ENCODE results near the gene BRWD1.

Gene BRWD1

DNA sequence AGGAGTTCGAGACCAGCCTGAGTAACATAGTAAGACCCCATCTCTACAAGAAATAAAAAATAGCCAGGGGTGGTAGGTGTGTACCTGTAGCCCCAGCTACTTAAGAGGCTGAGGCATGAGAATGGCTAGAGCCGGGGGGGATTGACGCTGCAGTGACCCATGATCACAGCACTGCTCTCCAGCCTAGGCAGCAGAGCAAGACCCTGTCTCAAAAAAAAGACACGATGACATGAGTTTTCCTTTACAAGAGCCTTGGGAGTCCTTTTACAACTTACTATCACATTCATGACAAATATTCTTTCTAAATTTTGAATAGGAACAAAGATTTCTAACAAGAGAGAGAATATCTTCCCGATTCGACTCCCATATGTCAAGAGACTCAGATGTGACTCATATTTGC, 3.3 kb upstream of the BRWD1 start:
- Histone ChIP-seq H3K27ac (ENCODE audit: low read depth, low read length) (no peak overlapping the region), H3K36me3 (ENCODE audit: control insufficient read depth in 1 of 2, insufficient read depth in 2 of 2, low read length in 2 of 2) (no peaks in the 10 kb centered on the region), H3K27me3 (ENCODE audit: control insufficient read depth in 1 of 2, insufficient read depth in 2 of 2, low read length in 2 of 2) (no peaks in the 10 kb centered on the region), H3K9ac (ENCODE audit: low read depth in 1 of 2, low read length in 2 of 2) (no peak overlapping the region), H3K4me1 (ENCODE audit: control insufficient read depth in 1 of 2, insufficient read depth in 2 of 2, low read length in 2 of 2) (peaks cover 16 to 25% of the 10 kb centered on the region in 2 donors), H3K4me3 (ENCODE audit: low read depth in 1 of 2, low read length in 2 of 2) (no peak overlapping the region), H3K9me3 (ENCODE audit: control insufficient read depth in 1 of 2, low read length in 2 of 2) (no peaks in the 10 kb centered on the region)

GRCh38 chr21:39315603-39316445, 2.4 kb upstream of the BRWD1 start:
- H3K27ac ChIP-seq (ENCODE audit: low read depth, low read length) = no peak overlapping the region
- no peak overlapping the region for H3K4me3 ChIP-seq (ENCODE audit: low read depth in 1 of 2, low read length in 2 of 2)
- no peaks in the 10 kb centered on the region for H3K27me3 ChIP-seq (ENCODE audit: control insufficient read depth in 1 of 2, insufficient read depth in 2 of 2, low read length in 2 of 2)
- no peaks in the 10 kb centered on the region for H3K9me3 ChIP-seq (ENCODE audit: control insufficient read depth in 1 of 2, low read length in 2 of 2)
- peaks cover 16 to 27% of the 10 kb centered on the region in 2 donors for H3K4me1 ChIP-seq (ENCODE audit: control insufficient read depth in 1 of 2, insufficient read depth in 2 of 2, low read length in 2 of 2)
- no peak overlapping the region for H3K9ac ChIP-seq (ENCODE audit: low read depth in 1 of 2, low read length in 2 of 2)
- H3K36me3 ChIP-seq (ENCODE audit: control insufficient read depth in 1 of 2, insufficient read depth in 2 of 2, low read length in 2 of 2) = peaks cover 0 to 6% of the 10 kb centered on the region in 2 donors

- H3K9ac ChIP-seq (ENCODE audit: low read depth in 1 of 2, low read length in 2 of 2) = peak overlapping the region; percentile 81 to 91
- no peaks in the 10 kb centered on the region for H3K27me3 ChIP-seq (ENCODE audit: control insufficient read depth in 1 of 2, insufficient read depth in 2 of 2, low read length in 2 of 2)
- H3K4me3 ChIP-seq (ENCODE audit: low read depth in 1 of 2, low read length in 2 of 2) = peak overlapping the region; percentile 81 to 93
- no peaks in the 10 kb centered on the region for H3K9me3 ChIP-seq (ENCODE audit: control insufficient read depth in 1 of 2, low read length in 2 of 2)
- H3K4me1 ChIP-seq (ENCODE audit: control insufficient read depth in 1 of 2, insufficient read depth in 2 of 2, low read length in 2 of 2) = peaks cover 16 to 27% of the 10 kb centered on the region in 2 donors
- H3K36me3 ChIP-seq (ENCODE audit: control insufficient read depth in 1 of 2, insufficient read depth in 2 of 2, low read length in 2 of 2) = peaks cover 0 to 10% of the 10 kb centered on the region in 2 donors
- peak overlapping the region; percentile 90 for H3K27ac ChIP-seq (ENCODE audit: low read depth, low read length)
These were observed 953 bp upstream of the BRWD1 start for GRCh38 chr21:39314143-39315027.

DNA sequence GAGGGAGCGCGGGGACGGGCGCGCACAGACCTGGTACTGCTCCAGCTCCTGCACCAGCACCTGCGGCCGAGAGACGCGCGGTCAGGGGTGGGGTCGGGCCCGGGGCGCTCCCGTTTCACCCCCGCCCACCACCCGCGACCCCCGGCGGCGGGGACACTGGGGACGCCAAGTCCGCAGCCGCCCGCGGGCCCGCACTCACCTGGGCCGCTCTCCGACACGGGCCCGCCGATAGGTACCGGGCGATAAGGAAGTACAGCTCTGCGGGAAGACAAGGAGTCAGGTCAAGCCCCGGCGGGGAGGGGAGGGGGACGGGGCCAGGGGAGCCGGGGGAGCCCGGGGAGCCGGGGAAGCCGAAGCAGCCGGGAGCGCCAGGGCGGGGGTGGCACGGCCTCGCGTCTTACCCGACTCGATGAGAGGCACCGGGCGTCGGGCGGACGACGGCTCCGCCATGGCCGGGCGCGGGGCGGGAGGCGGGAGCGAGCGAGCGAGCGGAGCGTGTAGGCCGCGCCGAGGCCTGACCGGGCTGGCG, 326 bp downstream of the BRWD1 start:
- Histone ChIP-seq H3K27ac (ENCODE audit: low read depth, low read length) (peak overlapping the region; percentile 90), H3K27me3 (ENCODE audit: control insufficient read depth in 1 of 2, insufficient read depth in 2 of 2, low read length in 2 of 2) (no peaks in the 10 kb centered on the region), H3K9me3 (ENCODE audit: control insufficient read depth in 1 of 2, low read length in 2 of 2) (no peaks in the 10 kb centered on the region), H3K4me1 (ENCODE audit: control insufficient read depth in 1 of 2, insufficient read depth in 2 of 2, low read length in 2 of 2) (peaks cover 16 to 24% of the 10 kb centered on the region in 2 donors), H3K4me3 (ENCODE audit: low read depth in 1 of 2, low read length in 2 of 2) (peak overlapping the region; percentile 81 to 93), H3K36me3 (ENCODE audit: control insufficient read depth in 1 of 2, insufficient read depth in 2 of 2, low read length in 2 of 2) (peaks cover 0 to 18% of the 10 kb centered on the region in 2 donors), H3K9ac (ENCODE audit: low read depth in 1 of 2, low read length in 2 of 2) (peak overlapping the region; percentile 43 to 44)

DNA sequence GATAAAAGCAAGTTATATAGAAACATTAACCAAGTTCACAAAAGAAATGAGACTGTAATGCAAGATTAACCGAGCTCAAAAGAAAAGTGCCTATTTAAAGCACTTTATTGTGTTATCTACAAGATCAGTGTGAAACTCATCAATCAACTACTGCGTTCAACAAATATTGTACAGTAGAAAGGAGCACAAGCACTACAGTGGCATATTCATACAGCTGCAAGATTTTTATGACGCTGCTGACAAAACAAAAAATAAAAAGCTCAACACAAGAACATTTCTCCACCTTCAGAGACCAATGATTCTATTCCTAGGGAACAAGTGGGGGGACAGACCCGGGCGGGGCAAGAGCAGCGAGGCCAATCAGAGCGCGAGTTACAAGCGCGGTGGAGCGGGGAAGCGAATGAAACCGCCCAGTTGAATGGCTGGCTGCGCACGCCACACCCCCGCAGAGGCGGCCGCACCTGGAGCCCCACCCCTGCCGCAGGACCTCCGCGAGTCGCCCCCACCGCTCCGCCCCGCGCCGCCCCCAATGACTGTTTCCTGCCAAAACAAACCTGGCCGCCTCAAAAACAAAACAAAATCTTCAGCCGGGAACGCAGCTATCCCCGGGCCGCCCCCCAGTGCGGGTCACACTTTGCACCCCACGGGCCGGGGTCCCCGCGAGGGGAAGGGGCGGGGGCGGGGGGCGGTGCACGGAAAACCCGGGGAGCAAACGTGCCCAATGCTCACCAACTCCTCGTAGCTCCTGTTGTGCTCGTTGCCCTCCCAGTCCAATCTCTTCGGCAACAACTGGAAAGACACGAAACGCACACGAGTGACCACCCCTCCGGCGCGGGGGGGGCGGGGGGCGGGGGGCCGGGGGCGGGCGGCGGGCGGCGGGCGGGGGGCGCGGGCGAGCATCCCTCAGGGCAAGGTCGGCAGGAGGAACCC, 1.1 kb downstream of the BRWD1 start:
- Histone ChIP-seq H3K27me3 (ENCODE audit: control insufficient read depth in 1 of 2, insufficient read depth in 2 of 2, low read length in 2 of 2) (no peaks in the 10 kb centered on the region), H3K36me3 (ENCODE audit: control insufficient read depth in 1 of 2, insufficient read depth in 2 of 2, low read length in 2 of 2) (peaks cover 0 to 23% of the 10 kb centered on the region in 2 donors), H3K4me3 (ENCODE audit: low read depth in 1 of 2, low read length in 2 of 2) (peak overlapping the region; percentile 81 to 93), H3K4me1 (ENCODE audit: control insufficient read depth in 1 of 2, insufficient read depth in 2 of 2, low read length in 2 of 2) (peaks cover 10 to 17% of the 10 kb centered on the region in 2 donors), H3K27ac (ENCODE audit: low read depth, low read length) (peak overlapping the region; percentile 90), H3K9me3 (ENCODE audit: control insufficient read depth in 1 of 2, low read length in 2 of 2) (no peaks in the 10 kb centered on the region), H3K9ac (ENCODE audit: low read depth in 1 of 2, low read length in 2 of 2) (peak overlapping the region in 1 of 2 donors; percentile 43)

DNA sequence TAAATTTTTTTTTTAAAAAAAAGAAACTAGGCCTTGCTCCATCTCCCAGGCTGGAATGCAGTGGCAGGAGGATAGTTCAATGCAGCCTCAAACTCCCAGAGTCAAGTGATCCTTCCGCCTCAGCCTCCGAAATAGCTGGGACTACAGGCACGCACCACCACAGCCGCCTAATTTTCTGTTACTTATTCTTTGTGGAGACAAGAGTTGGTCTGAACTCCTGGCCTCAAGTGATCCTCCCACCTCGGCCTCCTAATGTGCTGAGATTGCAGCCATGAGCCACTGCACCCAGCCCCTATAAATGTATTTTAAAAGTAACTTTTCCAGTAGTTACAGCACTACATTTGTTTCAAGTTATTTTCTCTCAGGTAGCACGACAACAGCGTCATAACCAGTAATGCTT, 2.3 kb downstream of the BRWD1 start:
- Histone ChIP-seq H3K36me3 (ENCODE audit: control insufficient read depth in 1 of 2, insufficient read depth in 2 of 2, low read length in 2 of 2) (peaks cover 0 to 23% of the 10 kb centered on the region in 2 donors), H3K4me1 (ENCODE audit: control insufficient read depth in 1 of 2, insufficient read depth in 2 of 2, low read length in 2 of 2) (peaks cover 6 to 13% of the 10 kb centered on the region in 2 donors), H3K4me3 (ENCODE audit: low read depth in 1 of 2, low read length in 2 of 2) (no peak overlapping the region), H3K9me3 (ENCODE audit: control insufficient read depth in 1 of 2, low read length in 2 of 2) (no peaks in the 10 kb centered on the region), H3K27me3 (ENCODE audit: control insufficient read depth in 1 of 2, insufficient read depth in 2 of 2, low read length in 2 of 2) (no peaks in the 10 kb centered on the region), H3K27ac (ENCODE audit: low read depth, low read length) (no peak overlapping the region), H3K9ac (ENCODE audit: low read depth in 1 of 2, low read length in 2 of 2) (no peak overlapping the region)

DNA sequence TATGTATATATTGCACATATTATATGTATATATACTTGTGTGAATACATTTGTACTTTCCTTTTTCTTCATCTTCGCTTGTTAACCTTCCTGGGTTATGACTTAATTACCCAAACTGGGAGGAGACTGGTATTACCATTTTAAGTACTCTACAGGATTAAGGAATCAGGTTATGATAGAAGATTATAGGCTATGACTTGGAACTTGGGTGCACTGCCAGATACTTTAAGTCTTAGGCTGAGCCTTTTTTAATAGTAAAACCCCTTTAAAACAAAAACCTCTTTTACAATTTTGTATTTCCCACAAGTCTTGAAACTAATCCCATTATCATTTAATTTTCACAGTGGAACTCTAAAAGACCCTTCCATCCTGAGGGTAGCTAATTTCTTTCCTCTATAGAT, 6.0 kb downstream of the BRWD1 start:
- no peaks in the 10 kb centered on the region for H3K9me3 ChIP-seq (ENCODE audit: control insufficient read depth in 1 of 2, low read length in 2 of 2)

GRCh38 chr21:39300587-39300986, 12.8 kb downstream of the BRWD1 start:
- Histone ChIP-seq H3K9me3 (ENCODE audit: control insufficient read depth in 1 of 2, low read length in 2 of 2) (no peaks in the 10 kb centered on the region), H3K27ac (ENCODE audit: low read depth, low read length) (no peak overlapping the region), H3K4me3 (ENCODE audit: low read depth in 1 of 2, low read length in 2 of 2) (no peak overlapping the region), H3K36me3 (ENCODE audit: control insufficient read depth in 1 of 2, insufficient read depth in 2 of 2, low read length in 2 of 2) (peaks cover 12 to 57% of the 10 kb centered on the region in 2 donors), H3K4me1 (ENCODE audit: control insufficient read depth in 1 of 2, insufficient read depth in 2 of 2, low read length in 2 of 2) (peaks cover 0 to 4% of the 10 kb centered on the region in 2 donors), H3K9ac (ENCODE audit: low read depth in 1 of 2, low read length in 2 of 2) (no peak overlapping the region), H3K27me3 (ENCODE audit: control insufficient read depth in 1 of 2, insufficient read depth in 2 of 2, low read length in 2 of 2) (no peaks in the 10 kb centered on the region)

More for the DNA sequence above, 6.0 kb downstream of the BRWD1 start:
- Histone ChIP-seq H3K9ac (ENCODE audit: low read depth in 1 of 2, low read length in 2 of 2) (no peak overlapping the region), H3K4me1 (ENCODE audit: control insufficient read depth in 1 of 2, insufficient read depth in 2 of 2, low read length in 2 of 2) (peaks cover 0 to 8% of the 10 kb centered on the region in 2 donors), H3K27ac (ENCODE audit: low read depth, low read length) (no peak overlapping the region), H3K27me3 (ENCODE audit: control insufficient read depth in 1 of 2, insufficient read depth in 2 of 2, low read length in 2 of 2) (no peaks in the 10 kb centered on the region), H3K4me3 (ENCODE audit: low read depth in 1 of 2, low read length in 2 of 2) (no peak overlapping the region), H3K36me3 (ENCODE audit: control insufficient read depth in 1 of 2, insufficient read depth in 2 of 2, low read length in 2 of 2) (peaks cover 0 to 40% of the 10 kb centered on the region in 2 donors)

GRCh38 chr21:39296891-39297290, 16.5 kb downstream of the BRWD1 start:
- H3K4me3 ChIP-seq (ENCODE audit: low read depth in 1 of 2, low read length in 2 of 2) = no peak overlapping the region
- no peak overlapping the region for H3K9ac ChIP-seq (ENCODE audit: low read depth in 1 of 2, low read length in 2 of 2)
- H3K36me3 ChIP-seq (ENCODE audit: control insufficient read depth in 1 of 2, insufficient read depth in 2 of 2, low read length in 2 of 2) = peaks cover 23 to 64% of the 10 kb centered on the region in 2 donors
- no peaks in the 10 kb centered on the region for H3K9me3 ChIP-seq (ENCODE audit: control insufficient read depth in 1 of 2, low read length in 2 of 2)
- no peak overlapping the region for H3K27ac ChIP-seq (ENCODE audit: low read depth, low read length)
- no peaks in the 10 kb centered on the region for H3K27me3 ChIP-seq (ENCODE audit: control insufficient read depth in 1 of 2, insufficient read depth in 2 of 2, low read length in 2 of 2)
- peaks cover 0 to 4% of the 10 kb centered on the region in 2 donors for H3K4me1 ChIP-seq (ENCODE audit: control insufficient read depth in 1 of 2, insufficient read depth in 2 of 2, low read length in 2 of 2)

Data from duodenal mucosa (tissue), 2 donors.